ENCODE results near the gene PPFIA3. TPM values are rescaled to one million over a fixed set of nuclear protein-coding genes. Genes with fewer than 3 reads are reported as not detected.

PPFIA3 gene
- total and polyA plus RNA-seq, 2 of the 4 experiments (the other 2 are of a cell fraction): 0.90 to 2.4 TPM

GRCh38 chr19:49120325-49120683 is 960 bp downstream of the PPFIA3 start:
- ChIA-PET CTCF (interaction anchor here (1.3 kb wide), 1 partner anchor 26 kb away, joined by 4 read pairs; no protein-coding TSS in a partner anchor), POLR2A (ENCODE audit: unreplicated experiment) (no interaction called here)
- Histone ChIP-seq H2BK5ac (ENCODE audit: low read depth, low read length, poor library complexity, severe bottlenecking) (no peak overlapping the region), H2AFZ (replicated peaks; ENCODE audit: low read length, poor library complexity) (no peak overlapping the region), H3K27ac (ENCODE audit: insufficient read depth, low read length) (no peak overlapping the region), H3K14ac (replicated peaks; ENCODE audit: low read depth, low read length) (no peak overlapping the region), H4K5ac (ENCODE audit: low read depth, low read length) (no peak overlapping the region), H3K56ac (ENCODE audit: extremely low read depth, insufficient read depth, low read length) (no peak overlapping the region), H3K36me3 (ENCODE audit: control insufficient read depth, insufficient read depth, low read length) (no peaks in the 10 kb centered on the region), H2AK5ac (ENCODE audit: low read depth, low read length) (no peak overlapping the region), H3K9ac (ENCODE audit: low read depth, low read length) (no peak overlapping the region), H3K23ac (ENCODE audit: low read depth, low read length) (no peak overlapping the region), H2BK15ac (ENCODE audit: low read depth, low read length) (no peak overlapping the region), H4K20me1 (ENCODE audit: insufficient read depth, low read length) (peaks cover 3% of the 10 kb centered on the region; the same call in 1 of the 2 replicates), H3K27me3 (ENCODE audit: control insufficient read depth, insufficient read depth, low read length) (peaks cover 12% of the 10 kb centered on the region), H4K91ac (ENCODE audit: insufficient read depth, low read depth, low read length) (no peak overlapping the region), H3K18ac (ENCODE audit: low read depth, low read length) (no peak overlapping the region), H3K9me1 (ENCODE audit: insufficient read depth, low read length) (peaks cover 11% of the 10 kb centered on the region), H2BK120ac (ENCODE audit: low read depth, low read length) (no peak overlapping the region), H3K9me3 (ENCODE audit: control insufficient read depth, insufficient read depth, low read length) (no peaks in the 10 kb centered on the region), H3K4ac (ENCODE audit: low read depth, low read length) (no peak overlapping the region), H3K4me3 (ENCODE audit: insufficient read depth, low read depth, low read length) (no peak overlapping the region), H3K79me1 (ENCODE audit: low read depth in 1 of 2, low read length in 2 of 2) (peaks cover 0 to 26% of the 10 kb centered on the region in 2 experiments; a peak in 2 of 4 replicates), H4K8ac (ENCODE audit: low read depth in 2 of 2, low read length in 2 of 2) (no peak overlapping the region), H3K4me2 (ENCODE audit: low read depth, low read length) (no peak overlapping the region), H2AK9ac (replicated peaks; ENCODE audit: low read depth, low read length, poor library complexity) (peak overlapping the region; percentile 81), H2BK20ac (ENCODE audit: low read depth, low read length) (no peak overlapping the region), H3K4me1 (ENCODE audit: control insufficient read depth, insufficient read depth, low read length) (peaks cover 4% of the 10 kb centered on the region; the same call in 1 of the 2 replicates)
- no peak for TF ChIP-seq CHD1 (IDR thresholded peaks at IDR 0.05; ENCODE audit: low read depth, low read length)
- no peak for TF ChIP-seq NFE2L2 (IDR thresholded peaks at IDR 0.05; ENCODE audit: low read depth, low read length)
- TF ChIP-seq CTCF (conservative IDR thresholded peaks at IDR 0.05; ENCODE audit: low read depth, low read length): no peak
- no peak for TF ChIP-seq BHLHE40 (IDR thresholded peaks at IDR 0.05; ENCODE audit: low read depth, low read length)
- TF ChIP-seq MXI1 (IDR thresholded peaks at IDR 0.05; ENCODE audit: borderline replicate concordance, low read depth, low read length): no peak
- no peak for TF ChIP-seq CEBPB (IDR thresholded peaks at IDR 0.05; ENCODE audit: low read depth, low read length)
- no peak for TF ChIP-seq RFX5 (IDR thresholded peaks at IDR 0.05; ENCODE audit: low read depth, low read length)
- no peak for TF ChIP-seq SMC3 (IDR thresholded peaks at IDR 0.05; ENCODE audit: low read depth, low read length)
- TF ChIP-seq, protein P1, sequence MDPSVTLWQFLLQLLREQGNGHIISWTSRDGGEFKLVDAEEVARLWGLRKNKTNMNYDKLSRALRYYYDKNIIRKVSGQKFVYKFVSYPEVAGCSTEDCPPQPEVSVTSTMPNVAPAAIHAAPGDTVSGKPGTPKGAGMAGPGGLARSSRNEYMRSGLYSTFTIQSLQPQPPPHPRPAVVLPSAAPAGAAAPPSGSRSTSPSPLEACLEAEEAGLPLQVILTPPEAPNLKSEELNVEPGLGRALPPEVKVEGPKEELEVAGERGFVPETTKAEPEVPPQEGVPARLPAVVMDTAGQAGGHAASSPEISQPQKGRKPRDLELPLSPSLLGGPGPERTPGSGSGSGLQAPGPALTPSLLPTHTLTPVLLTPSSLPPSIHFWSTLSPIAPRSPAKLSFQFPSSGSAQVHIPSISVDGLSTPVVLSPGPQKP (IDR thresholded peaks at IDR 0.05; ENCODE audit: borderline replicate concordance, low read depth, low read length): no peak
- no peak for TF ChIP-seq MAFK (IDR thresholded peaks at IDR 0.05; ENCODE audit: low read depth, low read length)
- TF ChIP-seq POLR2A (IDR thresholded peaks at IDR 0.05; ENCODE audit: low read depth, low read length): no peak
- TF ChIP-seq RCOR1 (IDR thresholded peaks at IDR 0.05; ENCODE audit: insufficient replicate concordance, low read length): no peak
- no peak for TF ChIP-seq RAD21 (IDR thresholded peaks at IDR 0.05; ENCODE audit: low read length)
- no peak for TF ChIP-seq MAZ (IDR thresholded peaks at IDR 0.05; ENCODE audit: borderline replicate concordance, low read depth, low read length)
- no peak for TF ChIP-seq USF2 (IDR thresholded peaks at IDR 0.05; ENCODE audit: low read depth, low read length)
- TF ChIP-seq FOS (IDR thresholded peaks at IDR 0.05; ENCODE audit: low read depth, low read length): no peak
- in situ Hi-C loops (cut with MboI; ENCODE audit: low sequenced_read_pairs): no loop called here
- ATAC-seq (ENCODE audit: low read depth) (no peak), DNase-seq (no peak)
- dilution Hi-C loops (cut with HindIII; ENCODE audit: low sequenced_read_pairs, unreplicated experiment): no loop called here
- no TSS peak for BruUV-seq (replicated peaks)
- WGBS, 2 experiments (ENCODE audit: extremely low coverage in 2 of 2, insufficient read length in 1 of 2): 13% methylated on average over 13 of the region's 16 CpGs; no CpG with 5 or more reads in 1 of the 2 experiments
- intact Hi-C loops (cut with micrococcal nuclease): no loop called here
